ENCODE measurements around the gene MRPS15. TPM values are rescaled to one million over a fixed set of nuclear protein-coding genes. Genes with fewer than 3 reads are reported as not detected.

MRPS15 gene
- total and polyA plus RNA-seq, 2 of the 13 experiments (the other 11 are each of a cell fraction or from before 2014, with no cell fraction given) = 59.0 to 113 TPM

DNA sequence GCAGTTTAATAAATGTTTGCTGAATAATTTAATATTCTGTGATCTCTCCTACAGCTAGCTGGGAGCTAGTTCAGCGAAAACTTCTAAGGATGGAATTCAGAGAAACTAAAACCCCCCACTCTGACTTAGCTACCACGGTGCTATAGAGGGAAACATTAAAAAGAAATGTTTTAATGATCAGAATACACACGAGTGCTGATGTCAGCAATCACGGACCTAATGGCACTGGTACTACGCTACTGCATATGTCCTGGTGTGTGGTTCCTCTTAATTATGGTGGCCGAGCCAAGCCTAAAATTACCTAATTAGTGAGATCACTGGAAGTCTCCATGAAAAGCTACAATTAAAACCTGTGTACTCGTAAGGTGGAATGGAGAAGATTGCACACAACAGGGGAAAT lies 42.5 kb downstream of the MRPS15 start:
- no peak overlapping the region for H3K27ac ChIP-seq (ENCODE audit: extremely low read length, insufficient read depth, low read length)
- ChIA-PET CTCF (ENCODE audit: low intra/inter-chr PET ratio, low total read pairs) (interaction anchor here (2.3 kb wide), 1 partner anchor 79 kb away, joined by 24 read pairs; no protein-coding TSS in a partner anchor), POLR2A (interaction anchor here (0.8 to 1.1 kb wide), 2 partner anchors 21 to 35 kb away, joined by 3 read pairs; no protein-coding TSS in a partner anchor)
- in situ Hi-C loops (cut with HindIII; ENCODE audit: extremely low pct_ligation_motif_present, low pct_unique_long_range_greater_than_20kb) = loop anchor here (5.0 kb wide), 1 partner anchor 79 kb away; no protein-coding TSS in a partner anchor
- H3K27me3 ChIP-seq (ENCODE audit: control insufficient read depth in 1 of 2, insufficient read depth in 2 of 2, low read length in 2 of 2) = no peaks in the 10 kb centered on the region
- TF ChIP-seq ZNF20 (CRISPR knock-in tag; IDR thresholded peaks at IDR 0.05) (no peak), MAFK (conservative IDR thresholded peaks at IDR 0.05 in 1 of 2, IDR thresholded peaks at IDR 0.05 in 1 of 2; ENCODE audit: low read length in 2 of 2) (peak; percentile 73 to 84), MAFF (IDR thresholded peaks at IDR 0.05; ENCODE audit: low read depth, low read length) (peak; percentile 47; the same call in 1 of the 2 replicates)
- 90% methylated on average over 7 of the region's 7 CpGs for WGBS (ENCODE audit: low lambda C conversion rate)
- no peaks in the 10 kb centered on the region for H3K79me2 ChIP-seq (ENCODE audit: insufficient read depth, low read length)
- ATAC-seq = no peak
- intact Hi-C loops (cut with micrococcal nuclease; ENCODE audit: unreplicated experiment) = loop anchor here (2.0 to 10.0 kb wide), 4 partner anchors 39 to 277 kb away; partner anchors contain the start of gene TRAPPC3
- no peaks in the 10 kb centered on the region for H3K9me3 ChIP-seq (ENCODE audit: low read length)
- no peak overlapping the region for H2AFZ ChIP-seq (ENCODE audit: low read length)
- peaks cover 13% of the 10 kb centered on the region for H3K4me1 ChIP-seq (ENCODE audit: insufficient read depth, low read length)
- no TSS peak for BruUV-seq (replicated peaks)
- H3K36me3 ChIP-seq (replicated peaks in 1 of 2; ENCODE audit: control insufficient read depth in 1 of 2, insufficient read depth in 2 of 2, low read length in 2 of 2) = no peaks in the 10 kb centered on the region
- H3K4me2 ChIP-seq (ENCODE audit: low read depth, low read length) = no peak overlapping the region
- DNase-seq (ENCODE audit: low spot score) = no peak
- H3K4me3 ChIP-seq (replicated peaks in 1 of 3; ENCODE audit: insufficient read depth in 1 of 3, low read depth in 2 of 3, low read length in 3 of 3) = no peak overlapping the region
- no peak overlapping the region for H3K9ac ChIP-seq (ENCODE audit: insufficient read depth, low read depth, low read length)
- H4K20me1 ChIP-seq (ENCODE audit: insufficient read depth, low read length) = no peaks in the 10 kb centered on the region
- no peak for FAIRE-seq

DNA sequence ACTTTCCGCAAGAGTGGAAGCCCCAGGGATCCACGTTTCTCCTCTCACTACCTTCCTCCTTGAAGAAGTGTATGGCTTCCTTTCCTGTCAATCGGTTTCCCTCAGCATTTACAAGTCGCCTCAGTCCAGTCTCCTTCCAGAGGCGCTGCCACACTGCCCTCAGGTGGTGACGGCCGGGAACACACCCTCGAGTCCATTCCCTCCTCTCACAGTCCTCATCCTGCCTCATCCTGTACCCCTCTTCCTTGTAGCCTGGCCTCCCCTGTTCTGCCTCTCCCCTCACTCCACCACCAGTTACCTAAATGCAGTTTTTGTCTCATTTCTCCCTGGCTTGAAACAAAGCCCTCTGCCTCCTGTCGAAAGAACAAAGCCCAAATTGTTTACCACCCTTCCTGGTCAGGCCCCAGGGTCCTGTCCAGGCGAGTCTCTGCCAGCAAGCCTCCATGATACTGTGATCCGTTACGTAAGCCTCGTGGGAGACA lies 43.3 kb downstream of the MRPS15 start:
- ChIA-PET CTCF (ENCODE audit: low intra/inter-chr PET ratio, low total read pairs) (interaction anchor here (2.3 kb wide), 1 partner anchor 78 kb away, joined by 24 read pairs; no protein-coding TSS in a partner anchor), POLR2A (no interaction called here)
- ATAC-seq (peak; percentile 95), FAIRE-seq (peak; percentile 89), DNase-seq (ENCODE audit: low spot score) (peak; percentile 56)
- no peak overlapping the region for H2AFZ ChIP-seq (ENCODE audit: low read length)
- no peaks in the 10 kb centered on the region for H3K9me3 ChIP-seq (ENCODE audit: low read length)
- H3K4me1 ChIP-seq (ENCODE audit: insufficient read depth, low read length) = peaks cover 13% of the 10 kb centered on the region
- no peak overlapping the region for H3K4me3 ChIP-seq (replicated peaks in 1 of 3; ENCODE audit: insufficient read depth in 1 of 3, low read depth in 2 of 3, low read length in 3 of 3)
- intact Hi-C loops (cut with micrococcal nuclease; ENCODE audit: unreplicated experiment) (loop anchor here (2.0 to 10.0 kb wide), 4 partner anchors 39 to 276 kb away; partner anchors contain the start of gene TRAPPC3), in situ Hi-C loops (cut with HindIII; ENCODE audit: extremely low pct_ligation_motif_present, low pct_unique_long_range_greater_than_20kb) (loop anchor here (5.0 kb wide), 1 partner anchor 79 kb away; no protein-coding TSS in a partner anchor)
- H3K36me3 ChIP-seq (replicated peaks in 1 of 2; ENCODE audit: control insufficient read depth in 1 of 2, insufficient read depth in 2 of 2, low read length in 2 of 2) = no peaks in the 10 kb centered on the region; a peak in 1 of 5 replicates
- no peaks in the 10 kb centered on the region for H3K79me2 ChIP-seq (ENCODE audit: insufficient read depth, low read length)
- no peaks in the 10 kb centered on the region for H3K27me3 ChIP-seq (ENCODE audit: control insufficient read depth in 1 of 2, insufficient read depth in 2 of 2, low read length in 2 of 2)
- no peak overlapping the region for H3K4me2 ChIP-seq (ENCODE audit: low read depth, low read length)
- H4K20me1 ChIP-seq (ENCODE audit: insufficient read depth, low read length) = no peaks in the 10 kb centered on the region
- H3K27ac ChIP-seq (ENCODE audit: extremely low read length, insufficient read depth, low read length) = no peak overlapping the region
- H3K9ac ChIP-seq (ENCODE audit: insufficient read depth, low read depth, low read length) = no peak overlapping the region
- BruUV-seq (replicated peaks) = no TSS peak
- 20% methylated on average over 13 of the region's 13 CpGs for WGBS (ENCODE audit: low lambda C conversion rate)
- TF ChIP-seq ZFP36 (IDR thresholded peaks at IDR 0.05; ENCODE audit: borderline replicate concordance, low read depth, low read length, partially characterized antibody) (no peak), ZNF772 (CRISPR knock-in tag; IDR thresholded peaks at IDR 0.05) (no peak), EP300 (IDR thresholded peaks at IDR 0.05; ENCODE audit: low read depth in 2 of 2, low read length in 2 of 2) (no peak), EP300 (CRISPR knock-in tag; IDR thresholded peaks at IDR 0.05; ENCODE audit: borderline replicate concordance) (no peak)
- TF ChIP-seq, protein P1, sequence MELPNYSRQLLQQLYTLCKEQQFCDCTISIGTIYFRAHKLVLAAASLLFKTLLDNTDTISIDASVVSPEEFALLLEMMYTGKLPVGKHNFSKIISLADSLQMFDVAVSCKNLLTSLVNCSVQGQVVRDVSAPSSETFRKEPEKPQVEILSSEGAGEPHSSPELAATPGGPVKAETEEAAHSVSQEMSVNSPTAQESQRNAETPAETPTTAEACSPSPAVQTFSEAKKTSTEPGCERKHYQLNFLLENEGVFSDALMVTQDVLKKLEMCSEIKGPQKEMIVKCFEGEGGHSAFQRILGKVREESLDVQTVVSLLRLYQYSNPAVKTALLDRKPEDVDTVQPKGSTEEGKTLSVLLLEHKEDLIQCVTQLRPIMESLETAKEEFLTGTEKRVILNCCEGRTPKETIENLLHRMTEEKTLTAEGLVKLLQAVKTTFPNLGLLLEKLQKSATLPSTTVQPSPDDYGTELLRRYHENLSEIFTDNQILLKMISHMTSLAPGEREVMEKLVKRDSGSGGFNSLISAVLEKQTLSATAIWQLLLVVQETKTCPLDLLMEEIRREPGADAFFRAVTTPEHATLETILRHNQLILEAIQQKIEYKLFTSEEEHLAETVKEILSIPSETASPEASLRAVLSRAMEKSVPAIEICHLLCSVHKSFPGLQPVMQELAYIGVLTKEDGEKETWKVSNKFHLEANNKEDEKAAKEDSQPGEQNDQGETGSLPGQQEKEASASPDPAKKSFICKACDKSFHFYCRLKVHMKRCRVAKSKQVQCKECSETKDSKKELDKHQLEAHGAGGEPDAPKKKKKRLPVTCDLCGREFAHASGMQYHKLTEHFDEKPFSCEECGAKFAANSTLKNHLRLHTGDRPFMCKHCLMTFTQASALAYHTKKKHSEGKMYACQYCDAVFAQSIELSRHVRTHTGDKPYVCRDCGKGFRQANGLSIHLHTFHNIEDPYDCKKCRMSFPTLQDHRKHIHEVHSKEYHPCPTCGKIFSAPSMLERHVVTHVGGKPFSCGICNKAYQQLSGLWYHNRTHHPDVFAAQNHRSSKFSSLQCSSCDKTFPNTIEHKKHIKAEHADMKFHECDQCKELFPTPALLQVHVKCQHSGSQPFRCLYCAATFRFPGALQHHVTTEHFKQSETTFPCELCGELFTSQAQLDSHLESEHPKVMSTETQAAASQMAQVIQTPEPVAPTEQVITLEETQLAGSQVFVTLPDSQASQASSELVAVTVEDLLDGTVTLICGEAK (IDR thresholded peaks at IDR 0.05) = no peak
- TF ChIP-seq, protein P1 (CRISPR knock-in tag; IDR thresholded peaks at IDR 0.05) = no peak

Measured in HepG2 (cell line).